Fibroblast of pulmonary artery (primary cell): ENCODE data around the gene CARHSP1.

Experiments
- DNase-seq: peaks from one replicate; pipeline ENCODE4 v3.0.0-alpha.2; 2010; ENCODE audit warnings: low read depth
- H3K4me3 ChIP-seq: replicated peaks from 2 replicates; pipeline ENCODE4 v1.5.1; 2011; ENCODE audit warnings: low read depth, mild to moderate bottlenecking, control low read depth, low read length, moderate library complexity
- CTCF ChIP-seq: IDR thresholded peaks from 2 replicates; pipeline ENCODE4 v1.5.1; 2011; ENCODE audit warnings: mild to moderate bottlenecking, control low read depth, low read length, inconsistent platforms; ENCODE audit errors: missing control alignments

CARHSP1 gene

GRCh38 chr16:8901320-8901861, 32.6 kb upstream of the CARHSP1 start:
- no peak for TF ChIP-seq CTCF
- no peak overlapping the region for H3K4me3 ChIP-seq
- no peak for DNase-seq

DNA sequence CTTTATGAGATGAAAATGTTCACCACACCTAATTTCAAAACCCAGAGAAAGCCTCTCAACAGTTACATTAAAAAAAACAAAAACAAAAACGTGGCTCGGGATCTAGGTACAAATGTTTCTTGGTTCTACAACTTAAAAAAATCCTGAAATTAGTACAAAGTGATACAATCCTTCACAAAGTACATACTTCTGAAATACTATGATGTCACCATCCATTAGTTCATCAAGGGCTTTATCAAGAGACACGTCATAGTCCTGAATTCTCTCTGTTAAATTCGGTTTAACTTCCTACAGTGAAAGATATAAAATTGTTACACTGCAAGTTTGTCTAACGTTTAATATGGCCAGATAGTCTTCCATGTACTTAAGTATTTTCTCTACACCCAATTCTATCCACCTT, 31.5 kb upstream of the CARHSP1 start:
- TF ChIP-seq CTCF: no peak
- no peak overlapping the region for H3K4me3 ChIP-seq
- DNase-seq: no peak

DNA sequence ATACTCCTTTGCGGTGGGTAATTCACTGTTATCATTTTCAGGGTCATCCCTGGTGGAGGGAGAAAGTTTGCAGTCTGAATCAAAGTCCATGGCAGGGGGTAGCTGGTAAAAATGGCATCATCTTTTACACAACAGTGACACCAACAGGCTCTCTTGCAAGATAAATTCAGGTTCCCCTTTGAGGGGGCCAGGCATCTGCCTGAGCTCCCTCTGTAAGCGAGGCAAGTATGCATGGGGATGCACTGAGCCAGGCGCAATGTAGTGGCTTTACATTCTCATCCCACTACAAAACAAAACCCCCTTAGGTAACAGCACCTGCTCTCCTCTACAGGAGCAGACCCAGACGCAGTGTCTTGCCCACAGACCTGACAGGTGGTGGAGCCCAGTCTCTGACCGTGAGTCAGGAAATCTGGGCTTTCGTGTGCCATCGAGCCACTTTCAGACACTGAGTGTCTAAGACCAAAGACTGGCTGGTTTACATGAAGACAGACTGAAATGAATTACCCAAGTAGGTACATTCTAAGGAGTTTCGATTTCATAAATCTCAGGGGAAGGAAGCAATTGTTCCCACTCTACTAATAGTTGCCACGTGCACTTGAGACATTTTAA, 31.0 kb upstream of the CARHSP1 start:
- DNase-seq: no peak
- no peak overlapping the region for H3K4me3 ChIP-seq
- no peak for TF ChIP-seq CTCF

GRCh38 chr16:8898660-8899318, 30.0 kb upstream of the CARHSP1 start:
- H3K4me3 ChIP-seq: no peak overlapping the region
- no peak for DNase-seq
- TF ChIP-seq CTCF: no peak

GRCh38 chr16:8894736-8895334, 26.0 kb upstream of the CARHSP1 start:
- no peak for DNase-seq
- no peak overlapping the region for H3K4me3 ChIP-seq
- TF ChIP-seq CTCF: no peak

DNA sequence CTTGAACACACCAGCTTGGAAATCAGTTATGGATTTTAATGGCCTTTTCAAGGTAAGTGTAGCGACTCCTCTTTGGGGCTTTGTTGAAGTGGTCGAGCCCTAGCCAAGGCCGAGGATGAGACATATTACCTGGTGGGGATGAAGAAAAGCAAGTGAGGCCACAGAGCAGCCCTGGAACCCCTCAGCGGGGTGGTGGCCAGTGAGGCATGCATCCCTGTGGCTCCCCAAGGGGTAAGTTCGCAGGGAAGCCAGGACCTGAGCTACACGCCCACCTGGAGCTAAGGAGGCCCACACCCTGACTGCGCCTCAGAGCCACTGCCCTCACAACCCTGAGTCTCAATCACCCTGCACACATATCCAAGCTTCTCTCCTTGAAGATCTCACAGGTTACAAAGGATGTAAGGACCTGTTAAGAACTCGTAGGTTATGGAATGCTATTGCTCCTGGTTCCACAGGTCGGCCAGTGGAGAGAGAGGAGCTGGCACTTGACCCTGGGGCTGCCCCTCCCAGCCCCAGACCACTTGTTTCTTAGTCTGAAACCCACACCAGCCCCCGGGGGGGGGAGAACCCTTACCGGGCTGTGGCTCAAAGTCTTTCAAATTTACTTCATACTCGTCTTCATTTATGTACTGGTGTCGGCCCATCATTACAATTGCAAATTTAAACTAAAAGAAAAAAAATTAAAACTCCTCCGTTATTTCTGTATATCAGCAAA, 25.3 kb upstream of the CARHSP1 start:
- no peak for DNase-seq
- H3K4me3 ChIP-seq: no peak overlapping the region
- no peak for TF ChIP-seq CTCF
